HepG2 (cell line): ENCODE measurements around the gene TIMM44. TPM values are rescaled to one million over a fixed set of nuclear protein-coding genes. Genes with fewer than 3 reads are reported as not detected.

Source experiments
- ATAC-seq: fragments of 200-7000 bp; cut with Tn5 transposase; 3 replicates; pipeline ENCODE4 v1.9.1; 2020; ENCODE audit warnings: mild to moderate bottlenecking, moderate library complexity
- BruUV-seq: library from RNA; stranded (reverse); fragments of 400-500 nt; replicated peaks from 2 replicates; lab custom pipeline; 2021; lab: Mats Ljungman, UMichigan
- CTCF ChIA-PET: fragments of 300-600 bp; formaldehyde crosslinking; extraction: SDS; loops from one replicate; lab custom pipeline; 2021; ENCODE audit warnings: low total read pairs, inconsistent platforms, low intra/inter-chr PET ratio; lab: Yijun Ruan, JAX
- POLR2A ChIA-PET: fragments of 350-600 bp; sonication (Branson Sonifier 250); formaldehyde crosslinking; loops from one replicate; lab custom pipeline; 2020; ENCODE audit warnings: antibody characterized with exemption, inconsistent platforms; lab: Yijun Ruan, JAX
- DNase-seq: peaks from one replicate; pipeline ENCODE4 v3.0.0-alpha.2; 2015; ENCODE audit warnings: low spot score
- FAIRE-seq: peaks from 3 replicates; lab custom pipeline; 2011; peaks lifted over from hg19 to GRCh38; lab: Jason Lieb, UNC
- H2AFZ ChIP-seq: one replicate; pipeline ENCODE4 v1.6.1; 2011; ENCODE audit warnings: low read length, inconsistent platforms
- H3K27ac ChIP-seq: fragments of 300-600 bp; 3 replicates; pipeline ENCODE4 v1.8.0; 2011; ENCODE audit warnings: mixed run types, mild to moderate bottlenecking, mixed read lengths, low read length, inconsistent platforms; ENCODE audit not compliant: insufficient read depth; ENCODE audit errors: extremely low read length
- H3K27me3 ChIP-seq, 2 experiments: fragments of 200-600 bp in 1 of 2; 2 replicates in 1 of 2; 3 replicates in 1 of 2; pipeline versions ENCODE4 v1.6.0 to v1.8.0; 2011; ENCODE audit warnings: low read length in 2 of 2, mild to moderate bottlenecking in 2 of 2, moderate library complexity in 2 of 2, inconsistent platforms in 1 of 2; ENCODE audit not compliant: insufficient read depth in 2 of 2, control insufficient read depth in 1 of 2
- H3K36me3 ChIP-seq, 2 experiments: fragments of 200-600 bp in 1 of 2; replicated peaks in 1 of 2; 2 replicates in 1 of 2; 3 replicates in 1 of 2; pipeline versions ENCODE4 v1.5.1 to v1.8.0; 2011; ENCODE audit warnings: low read length in 2 of 2, inconsistent platforms in 1 of 2; ENCODE audit not compliant: insufficient read depth in 2 of 2, control insufficient read depth in 1 of 2
- H3K4me1 ChIP-seq: 2 replicates; pipeline ENCODE4 v1.5.1; 2012; ENCODE audit warnings: low read length, inconsistent platforms; ENCODE audit not compliant: insufficient read depth
- H3K4me2 ChIP-seq: 2 replicates; pipeline ENCODE4 v1.6.0; 2011; ENCODE audit warnings: low read depth, low read length, inconsistent platforms
- H3K4me3 ChIP-seq, 3 experiments: fragments of 200-600 bp in 1 of 3; sonication (generic), shearing (Covaris generic) in 1 of 3; replicated peaks in 1 of 3; 2 replicates each; pipeline ENCODE4 v1.5.1; 2011 to 2016; ENCODE audit warnings: low read length in 3 of 3, inconsistent platforms in 2 of 3, low read depth in 2 of 3, mild to moderate bottlenecking in 2 of 3, control low read depth in 1 of 3, mixed read lengths in 1 of 3; ENCODE audit not compliant: insufficient read depth in 1 of 3
- H3K79me2 ChIP-seq: one replicate; pipeline ENCODE4 v1.6.1; 2011; ENCODE audit warnings: low read length, inconsistent platforms; ENCODE audit not compliant: insufficient read depth
- H3K9ac ChIP-seq: 2 replicates; pipeline ENCODE4 v1.6.0; 2011; ENCODE audit warnings: mild to moderate bottlenecking, low read depth, low read length, inconsistent platforms; ENCODE audit not compliant: insufficient read depth
- H3K9me3 ChIP-seq: 2 replicates; pipeline ENCODE4 v1.5.1; 2012; ENCODE audit warnings: mild to moderate bottlenecking, low read length
- H4K20me1 ChIP-seq: 2 replicates; pipeline ENCODE4 v1.6.0; 2011; ENCODE audit warnings: inconsistent platforms, mild to moderate bottlenecking, low read length, moderate library complexity; ENCODE audit not compliant: insufficient read depth
- ARNTL ChIP-seq: sonication (generic); formaldehyde crosslinking; IDR thresholded peaks from 2 replicates; pipeline ENCODE4 v1.4.0; 2020; ENCODE audit warnings: mild to moderate bottlenecking, missing genetic modification reagents
- CCDC6 ChIP-seq: sonication (generic); formaldehyde crosslinking; IDR thresholded peaks from 2 replicates; pipeline ENCODE4 v1.8.1; 2022; ENCODE audit warnings: mild to moderate bottlenecking, missing genetic modification reagents, moderate library complexity
- DRAP1 ChIP-seq: IDR thresholded peaks from 2 replicates; pipeline ENCODE4 v1.6.1; 2016; ENCODE audit warnings: missing genetic modification reagents, missing compliant biosample characterization
- EED ChIP-seq: sonication (generic); formaldehyde crosslinking; IDR thresholded peaks from 2 replicates; pipeline ENCODE4 v1.5.0; 2020; ENCODE audit warnings: mild to moderate bottlenecking, missing genetic modification reagents
- GATA4 ChIP-seq: sonication (generic); IDR thresholded peaks from 2 replicates; pipeline ENCODE4 v1.6.1; 2016; ENCODE audit warnings: antibody characterized with exemption, low read depth, borderline replicate concordance
- GLI4 ChIP-seq: sonication (generic); formaldehyde crosslinking; IDR thresholded peaks from 2 replicates; pipeline ENCODE4 v1.5.1; 2020; ENCODE audit warnings: missing genetic modification reagents, mild to moderate bottlenecking, moderate library complexity, borderline replicate concordance
- GMEB1 ChIP-seq: sonication (generic); formaldehyde crosslinking; IDR thresholded peaks from 2 replicates; pipeline ENCODE4 v1.5.1; 2020; ENCODE audit warnings: missing genetic modification reagents, mild to moderate bottlenecking, borderline replicate concordance
- HNRNPLL ChIP-seq: fragments of 200-400 bp; formaldehyde crosslinking; IDR thresholded peaks from 2 replicates; pipeline ENCODE4 v1.6.1; 2017; ENCODE audit warnings: mild to moderate bottlenecking, low read depth, low read length; ENCODE audit not compliant: poor library complexity, severe bottlenecking
- NR0B2 ChIP-seq: sonication (generic); formaldehyde crosslinking; IDR thresholded peaks from 2 replicates; pipeline ENCODE4 v1.4.0; 2020; ENCODE audit warnings: mild to moderate bottlenecking, missing genetic modification reagents
- PHF20 ChIP-seq: sonication (generic); formaldehyde crosslinking; IDR thresholded peaks from 2 replicates; pipeline ENCODE4 v1.5.0; 2020; ENCODE audit warnings: mild to moderate bottlenecking, missing genetic modification reagents
- POLR2AphosphoS5 ChIP-seq: IDR thresholded peaks from 2 replicates; pipeline ENCODE4 v1.6.1; 2012; ENCODE audit warnings: low read depth, low read length
- SALL1 ChIP-seq: sonication (generic); formaldehyde crosslinking; IDR thresholded peaks from 2 replicates; pipeline ENCODE4 v1.8.0; 2022; ENCODE audit warnings: mild to moderate bottlenecking, missing genetic modification reagents
- SALL2 ChIP-seq: sonication (generic); formaldehyde crosslinking; IDR thresholded peaks from 2 replicates; pipeline ENCODE4 v1.8.1; 2023; ENCODE audit warnings: mild to moderate bottlenecking, missing genetic modification reagents, inconsistent platforms
- SP1 ChIP-seq, 2 experiments: fragments of 450-650 bp in 1 of 2; sonication (generic) in 1 of 2; formaldehyde crosslinking in 1 of 2; IDR thresholded peaks; 2 replicates each; pipeline versions ENCODE4 v1.4.0 to v1.6.1; 2016 to 2020; ENCODE audit warnings: missing genetic modification reagents in 1 of 2
- SP5 ChIP-seq: IDR thresholded peaks from 2 replicates; pipeline ENCODE4 v1.6.1; 2016; ENCODE audit warnings: low read depth, borderline replicate concordance
- TMF1 ChIP-seq: sonication (generic); formaldehyde crosslinking; IDR thresholded peaks from 2 replicates; pipeline ENCODE4 v1.8.1; 2022; ENCODE audit warnings: low read depth, missing genetic modification reagents
- ZNF556 ChIP-seq: sonication (generic); formaldehyde crosslinking; IDR thresholded peaks from 2 replicates; pipeline ENCODE4 v1.4.0; 2020; ENCODE audit warnings: mild to moderate bottlenecking, missing genetic modification reagents, borderline replicate concordance
- ZNF761 ChIP-seq: sonication (generic); formaldehyde crosslinking; conservative IDR thresholded peaks from 2 replicates; pipeline ENCODE4 v1.4.0; 2020; ENCODE audit warnings: mild to moderate bottlenecking, missing genetic modification reagents
- ZNF816 ChIP-seq: sonication (generic); formaldehyde crosslinking; IDR thresholded peaks from 2 replicates; pipeline ENCODE4 v1.8.0; 2022; ENCODE audit warnings: missing genetic modification reagents, mild to moderate bottlenecking, borderline replicate concordance
- ZSCAN21 ChIP-seq: sonication (generic); formaldehyde crosslinking; IDR thresholded peaks from 2 replicates; pipeline ENCODE4 v1.8.0; 2022; ENCODE audit warnings: mild to moderate bottlenecking, missing genetic modification reagents, moderate library complexity, borderline replicate concordance
- WGBS: methylation state at CpG from one replicate; pipeline ENCODE4 v1.1.6; 2017; ENCODE audit warnings: low lambda C conversion rate; 5-methylcytosine and 5-hydroxymethylcytosine counted together
- in situ Hi-C: cut with HindIII; loops from 2 replicates; pipeline ENCODE4 v1.10.0; 2017; ENCODE audit warnings: low pct_unique_long_range_greater_than_20kb; ENCODE audit not compliant: extremely low pct_ligation_motif_present
- intact Hi-C: fragments of 100-400 bp; cut with micrococcal nuclease; formaldehyde crosslinking; loops from one replicate; pipeline ENCODE4 v1.10.0; 2022; ENCODE audit not compliant: unreplicated experiment
- polyA plus RNA-seq, 8 experiments: library from polyadenylated mRNA; depleted of rRNA in 3 of 8; stranded (reverse) in 7 of 8; unstranded in 1 of 8; fragments of >200 nt; fragmentation: Illumina TruSeq in 4 of 8; extraction: Trizol in 4 of 8; gene quantifications; 2 replicates each; pipeline versions ENCODE4 v1.2.1 to v1.2.3, GENCODE V29; 2011 to 2016; ENCODE audit warnings: low read depth in 4 of 8, missing spikeins in 1 of 8, mixed read lengths in 1 of 8; ENCODE audit not compliant: insufficient read depth in 1 of 8
- total RNA-seq, 5 experiments: library from RNA; depleted of rRNA; stranded (reverse); fragments of >200 nt; fragmentation: Illumina TruSeq; extraction: Trizol; gene quantifications; 2 replicates each; pipeline ENCODE4 v1.2.3, GENCODE V29; 2016; ENCODE audit warnings: low read depth in 1 of 5

The TIMM44 gene
- total and polyA plus RNA-seq, 2 of the 13 experiments (the other 11 are each of a cell fraction or from before 2014, with no cell fraction given), result 42.9 to 72.6 TPM

- ChIA-PET POLR2A (interaction anchor here (0.6 to 6.4 kb wide), 19 partner anchors 9 to 1200 kb away, joined by 3 to 85 read pairs (median 10); partner anchors contain the start of genes C3, LRRC8E, MAP2K7 and TIMM44), CTCF (interaction anchor here (1.4 to 1.7 kb wide), 2 partner anchors 52 to 67 kb away, joined by 3 to 5 read pairs; no protein-coding TSS in a partner anchor)
- H3K4me1 ChIP-seq, result peaks cover 33% of the 10 kb centered on the region
- peak overlapping the region; percentile 92 for H3K27ac ChIP-seq
- peak overlapping the region; percentile 91 for H3K4me2 ChIP-seq
- WGBS, result 11% methylated on average over 60 of the region's 62 CpGs
- intact Hi-C loops (no loop called here), in situ Hi-C loops (loop anchor here (5.0 kb wide), 1 partner anchor 68 kb away; no protein-coding TSS in a partner anchor)
- peaks cover 5 to 10% of the 10 kb centered on the region in 2 experiments; a peak in 2 of 5 replicates for H3K36me3 ChIP-seq
- H4K20me1 ChIP-seq, result peaks cover 5% of the 10 kb centered on the region; the same call in 1 of the 2 replicates
- H3K9me3 ChIP-seq, result no peaks in the 10 kb centered on the region
- DNase-seq (peak; percentile 77), ATAC-seq (no peak; the same call in 1 of the 3 replicates), FAIRE-seq (no peak)
- peak overlapping the region; percentile 85 to 89 (median 87) for H3K4me3 ChIP-seq
- H3K27me3 ChIP-seq, result no peaks in the 10 kb centered on the region; a peak in 1 of 5 replicates
- no peak overlapping the region for H2AFZ ChIP-seq
- peak overlapping the region; percentile 86 for H3K9ac ChIP-seq
- H3K79me2 ChIP-seq, result no peaks in the 10 kb centered on the region
- no TSS peak for BruUV-seq
- TF ChIP-seq ARNTL, result 0 out of 2 replicates have a peak, but pooled peaks have one; percentile 24
- TF ChIP-seq CCDC6 (CRISPR knock-in tag), result no peak
- no peak for TF ChIP-seq SALL2 (CRISPR knock-in tag)
- TF ChIP-seq GMEB1 (CRISPR knock-in tag), result 0 out of 2 replicates have a peak, but pooled peaks have one; percentile 6
- 0 out of 2 replicates have a peak, but pooled peaks have one; percentile 21 for TF ChIP-seq ZSCAN21
- TF ChIP-seq ZNF556, result 0 out of 2 replicates have a peak, but pooled peaks have one; percentile 11
- no peak for TF ChIP-seq SP1 (IDR thresholded peaks at IDR 0.05)
- TF ChIP-seq SP1 (CRISPR knock-in tag; IDR thresholded peaks at IDR 0.05), result peak; percentile 27; the same call in 1 of the 2 replicates
- 0 out of 2 replicates have a peak, but pooled peaks have one; percentile 3 for TF ChIP-seq PHF20 (CRISPR knock-in tag)
- 0 out of 2 replicates have a peak, but pooled peaks have one; percentile 1 for TF ChIP-seq ZNF816 (CRISPR knock-in tag)
- TF ChIP-seq HNRNPLL, result peak; percentile 5
- no peak for TF ChIP-seq GATA4
- TF ChIP-seq GLI4 (CRISPR knock-in tag), result no peak
- 0 out of 2 replicates have a peak, but pooled peaks have one; percentile 35 for TF ChIP-seq EED
- TF ChIP-seq SP5 (CRISPR knock-in tag), result peak; percentile 28; the same call in 1 of the 2 replicates
- no peak for TF ChIP-seq POLR2AphosphoS5
- no peak for TF ChIP-seq TMF1
- TF ChIP-seq ZNF761 (CRISPR knock-in tag), result 0 out of 2 replicates have a peak, but pooled peaks have one; percentile 9
- no peak for TF ChIP-seq NR0B2 (CRISPR knock-in tag)
- peak; percentile 33; the same call in 1 of the 2 replicates for TF ChIP-seq DRAP1
- 0 out of 2 replicates have a peak, but pooled peaks have one; percentile 12 for TF ChIP-seq SALL1 (CRISPR knock-in tag)
Measured at GRCh38 chr19:7920519-7921301, 22.8 kb downstream of the TIMM44 start.
